Transverse colon (tissue), 4 donors: Measurements from ENCODE around the gene RALGDS.
A peak's percentile ranks its signal among the peaks of the same experiment; 100 is the strongest.

Source experiments
- CTCF ChIP-seq, 5 experiments: fragments of 200-600 bp in 3 of 5; fragments of 450-650 bp in 2 of 5; sonication (generic) in 3 of 5; IDR thresholded peaks; 1 replicate in 2 of 5; 2 replicates in 3 of 5; pipeline ENCODE4 v1.5.1; 2016 to 2017; ENCODE audit warnings: antibody characterized with exemption in 5 of 5, inconsistent platforms in 3 of 5, mild to moderate bottlenecking in 2 of 5, moderate library complexity in 1 of 5
- POLR2AphosphoS5 ChIP-seq, 3 donors: sonication (generic); formaldehyde crosslinking; IDR thresholded peaks; one replicate each; pipeline ENCODE4 v1.6.1; 2016; ENCODE audit warnings: antibody characterized with exemption in 3 of 3

- TF ChIP-seq CTCF (IDR thresholded peaks at IDR 0.05) (no peak), POLR2AphosphoS5 (IDR thresholded peaks at IDR 0.05) (peak in 2 of 3 donors; percentile 23 to 24)
Measured at GRCh38 chr9:133148199-133149129, 27.4 kb upstream of the RALGDS start.
